WERI-Rb-1 (cell line): Measurements from ENCODE around the gene SGMS1.

Experiments
- DNase-seq: peaks from one replicate; pipeline ENCODE4 v3.0.0-alpha.2; 2020
- H3K27ac ChIP-seq: fragments of 250-450 bp; sonication (Bioruptor Pico); 2 replicates; pipeline ENCODE4 v1.5.1; 2020; ENCODE audit warnings: mild to moderate bottlenecking, moderate library complexity
- H3K27me3 ChIP-seq: fragments of 250-450 bp; sonication (Bioruptor Pico); 2 replicates; pipeline ENCODE4 v1.5.1; 2021; ENCODE audit warnings: mild to moderate bottlenecking, low read depth, moderate library complexity; ENCODE audit not compliant: insufficient read depth, severe bottlenecking
- H3K36me3 ChIP-seq: fragments of 250-450 bp; sonication (Bioruptor Pico); 2 replicates; pipeline ENCODE4 v1.5.1; 2020; ENCODE audit warnings: mild to moderate bottlenecking, moderate library complexity
- H3K4me3 ChIP-seq: 2 replicates; pipeline ENCODE4 v1.5.1; 2011; ENCODE audit warnings: low read depth, mild to moderate bottlenecking, control low read depth, low read length
- H3K9me3 ChIP-seq: fragments of 250-450 bp; sonication (Bioruptor Pico); 2 replicates; pipeline ENCODE4 v1.5.1; 2021; ENCODE audit warnings: mild to moderate bottlenecking, moderate library complexity; ENCODE audit not compliant: severe bottlenecking
- CTCF ChIP-seq: IDR thresholded peaks from 2 replicates; pipeline ENCODE4 v1.5.1; 2011; ENCODE audit warnings: low read depth, mild to moderate bottlenecking, control low read depth, inconsistent platforms, low read length

SGMS1 gene

GRCh38 chr10:50613726-50614443 is 9.9 kb downstream of the SGMS1 start:
- no peak for TF ChIP-seq CTCF
- no peaks in the 10 kb centered on the region for H3K36me3 ChIP-seq
- DNase-seq: no peak
- no peaks in the 10 kb centered on the region for H3K27me3 ChIP-seq
- no peak overlapping the region for H3K27ac ChIP-seq
- H3K4me3 ChIP-seq: no peak overlapping the region
- no peaks in the 10 kb centered on the region for H3K9me3 ChIP-seq

- H3K27me3 ChIP-seq: no peaks in the 10 kb centered on the region
- no peaks in the 10 kb centered on the region for H3K9me3 ChIP-seq
- no peak overlapping the region for H3K4me3 ChIP-seq
- TF ChIP-seq CTCF: no peak
- no peak overlapping the region for H3K27ac ChIP-seq
- H3K36me3 ChIP-seq: no peaks in the 10 kb centered on the region
- no peak for DNase-seq
Measured at GRCh38 chr10:50613150-50613549, 10.6 kb downstream of the SGMS1 start.

- no peaks in the 10 kb centered on the region for H3K36me3 ChIP-seq
- no peaks in the 10 kb centered on the region for H3K27me3 ChIP-seq
- H3K27ac ChIP-seq: no peak overlapping the region
- H3K9me3 ChIP-seq: no peaks in the 10 kb centered on the region
- no peak for DNase-seq
- H3K4me3 ChIP-seq: no peak overlapping the region
- no peak for TF ChIP-seq CTCF
Measured at GRCh38 chr10:50610368-50610767, 13.4 kb downstream of the SGMS1 start.

GRCh38 chr10:50607356-50607925 is 16.3 kb downstream of the SGMS1 start:
- DNase-seq: no peak
- Histone ChIP-seq H3K27me3 (no peaks in the 10 kb centered on the region), H3K36me3 (no peaks in the 10 kb centered on the region), H3K27ac (no peak overlapping the region), H3K4me3 (no peak overlapping the region), H3K9me3 (no peaks in the 10 kb centered on the region)
- TF ChIP-seq CTCF: no peak

- TF ChIP-seq CTCF: no peak
- Histone ChIP-seq H3K9me3 (no peaks in the 10 kb centered on the region), H3K27ac (no peak overlapping the region), H3K27me3 (no peaks in the 10 kb centered on the region), H3K36me3 (no peaks in the 10 kb centered on the region), H3K4me3 (no peak overlapping the region)
- DNase-seq: no peak
Measured at GRCh38 chr10:50605951-50606270, 17.8 kb downstream of the SGMS1 start.
